Stimulated activated CD8-positive, alpha-beta memory T cell treated with anti-CD3 and anti-CD28 coated beads, Interleukin-15, amount 100 ng/mL, for 1 hour (primary cell): Measurements from ENCODE around the gene OPALIN.

Experiments
- DNase-seq: peaks from one replicate; pipeline ENCODE4 v3.0.0-alpha.2; 2020; ENCODE audit warnings: low read depth

Gene OPALIN

GRCh38 chr10:96358851-96359540 lies at the start of gene OPALIN:
Gene OPALIN (minus strand): TSS chr10:96359002. CDS start chr10:96358896, 106 bp downstream.
- no peak for DNase-seq

- no peak for DNase-seq
Measured at GRCh38 chr10:96408201-96408600, 49.4 kb upstream of the OPALIN start.

GRCh38 chr10:96407560-96408069 lies 48.8 kb upstream of the OPALIN start:
- DNase-seq = no peak

- DNase-seq = no peak
Measured at GRCh38 chr10:96406091-96406490, 47.3 kb upstream of the OPALIN start.

GRCh38 chr10:96402417-96403305 lies 43.9 kb upstream of the OPALIN start:
- DNase-seq = no peak

GRCh38 chr10:96401036-96401435 lies 42.2 kb upstream of the OPALIN start:
- DNase-seq = no peak

- no peak for DNase-seq
Measured at GRCh38 chr10:96400465-96400864, 41.7 kb upstream of the OPALIN start.

GRCh38 chr10:96397902-96398301 lies 39.1 kb upstream of the OPALIN start:
- no peak for DNase-seq

- DNase-seq = peak; percentile 23
Measured at GRCh38 chr10:96395931-96396877, 37.4 kb upstream of the OPALIN start.

GRCh38 chr10:96390460-96390864 lies 31.7 kb upstream of the OPALIN start:
- DNase-seq = no peak

- DNase-seq = no peak
Measured at GRCh38 chr10:96389785-96390184, 31.0 kb upstream of the OPALIN start.

GRCh38 chr10:96387601-96388000 lies 28.8 kb upstream of the OPALIN start:
- no peak for DNase-seq

- no peak for DNase-seq
Measured at GRCh38 chr10:96387161-96387560, 28.4 kb upstream of the OPALIN start.

- no peak for DNase-seq
Measured at GRCh38 chr10:96384506-96384905, 25.7 kb upstream of the OPALIN start.

GRCh38 chr10:96380821-96381220 lies 22.0 kb upstream of the OPALIN start:
- no peak for DNase-seq

- DNase-seq = no peak
Measured at GRCh38 chr10:96379758-96380157, 21.0 kb upstream of the OPALIN start.

- DNase-seq = no peak
Measured at GRCh38 chr10:96378741-96379140, 19.9 kb upstream of the OPALIN start.

GRCh38 chr10:96377816-96378294 lies 19.1 kb upstream of the OPALIN start:
- no peak for DNase-seq

GRCh38 chr10:96376483-96376882 lies 17.7 kb upstream of the OPALIN start:
- DNase-seq = no peak

GRCh38 chr10:96374985-96375830 lies 16.4 kb upstream of the OPALIN start:
- DNase-seq = peak; percentile 41

GRCh38 chr10:96374639-96374984 lies 15.8 kb upstream of the OPALIN start:
- no peak for DNase-seq
